OCI-LY7 (cell line): Measurements from ENCODE around the gene SPATA21. TPM values are rescaled to one million over a fixed set of nuclear protein-coding genes. Genes with fewer than 3 reads are reported as not detected.
"Not testable (repeated sequence)": the region's sequence is repeated elsewhere in the genome, so short reads cannot be mapped to it uniquely, and the experiment has no call there.

Source experiments
- BruUV-seq: library from RNA; stranded (reverse); fragments of 400-500 nt; replicated peaks from 2 replicates; lab custom pipeline; 2021; lab: Mats Ljungman, UMichigan
- CTCF ChIA-PET: fragments of 300-600 bp; sonication (Branson Sonifier 250); formaldehyde crosslinking; loops from one replicate; lab custom pipeline; 2022; ENCODE audit warnings: antibody characterized with exemption; ENCODE audit not compliant: unreplicated experiment; lab: Charles Lee
- POLR2A ChIA-PET: fragments of 300-600 bp; sonication (Branson Sonifier 250); formaldehyde crosslinking; loops from one replicate; lab custom pipeline; 2022; ENCODE audit warnings: antibody characterized with exemption; lab: Charles Lee
- DNase-seq: peaks from one replicate; pipeline ENCODE4 v3.0.0-alpha.2; 2015; ENCODE audit warnings: low spot score
- H2AFZ ChIP-seq: fragments of 200-600 bp; sonication (generic), shearing (Covaris generic); 2 replicates; pipeline ENCODE4 v1.6.1; 2014; ENCODE audit warnings: mild to moderate bottlenecking, antibody characterized with exemption, low read length, moderate library complexity
- H3K27ac ChIP-seq: fragments of 200-600 bp; sonication (generic); 2 replicates; pipeline ENCODE4 v1.5.1; 2014; ENCODE audit warnings: mixed run types, low read depth, mild to moderate bottlenecking, moderate library complexity, low read length, inconsistent platforms; ENCODE audit not compliant: poor library complexity, severe bottlenecking
- H3K36me3 ChIP-seq: fragments of 200-600 bp; sonication (generic); 2 replicates; pipeline ENCODE4 v1.6.1; 2014; ENCODE audit warnings: mild to moderate bottlenecking, antibody characterized with exemption, low read length, moderate library complexity, mixed read lengths; ENCODE audit not compliant: insufficient read depth
- H3K4me1 ChIP-seq: fragments of 200-600 bp; sonication (generic); 2 replicates; pipeline ENCODE4 v1.5.1; 2014; ENCODE audit warnings: mild to moderate bottlenecking, low read length; ENCODE audit not compliant: insufficient read depth, poor library complexity, severe bottlenecking
- H3K4me2 ChIP-seq: fragments of 200-600 bp; sonication (generic); 2 replicates; pipeline ENCODE4 v1.6.1; 2014; ENCODE audit warnings: mild to moderate bottlenecking, low read length
- H3K4me3 ChIP-seq: fragments of 200-600 bp; sonication (generic); 2 replicates; pipeline ENCODE4 v1.5.1; 2014; ENCODE audit warnings: mild to moderate bottlenecking, low read depth, low read length; ENCODE audit not compliant: poor library complexity, severe bottlenecking
- H3K79me2 ChIP-seq: fragments of 200-600 bp; sonication (generic); 2 replicates; pipeline ENCODE4 v1.6.1; 2016; ENCODE audit warnings: low read depth, mild to moderate bottlenecking, low read length, moderate library complexity, mixed read lengths; ENCODE audit not compliant: insufficient read depth
- H3K9me2 ChIP-seq: fragments of 200-600 bp; sonication (generic); 2 replicates; pipeline ENCODE4 v1.6.1; 2016; ENCODE audit warnings: mild to moderate bottlenecking, low read length, mixed read lengths; ENCODE audit not compliant: insufficient read depth
- H3K9me3 ChIP-seq: fragments of 200-600 bp; sonication (generic); 2 replicates; pipeline ENCODE4 v1.6.1; 2014; ENCODE audit warnings: mild to moderate bottlenecking, mixed run types, low read length, mixed read lengths
- H4K20me1 ChIP-seq: fragments of 200-600 bp; sonication (generic); 2 replicates; pipeline ENCODE4 v1.6.1; 2014; ENCODE audit warnings: mild to moderate bottlenecking, antibody characterized with exemption, low read length, moderate library complexity, mixed read lengths; ENCODE audit not compliant: insufficient read depth
- EZH2phosphoT487 ChIP-seq: fragments of 200-600 bp; sonication (generic); IDR thresholded peaks from 2 replicates; pipeline ENCODE4 v1.6.1; 2018; ENCODE audit warnings: low read depth, borderline replicate concordance, mild to moderate bottlenecking, mixed run types, antibody characterized with exemption, low read length, moderate library complexity, mixed read lengths
- intact Hi-C: fragments of 100-400 bp; cut with micrococcal nuclease; formaldehyde crosslinking; loops from one replicate; pipeline ENCODE4 v1.10.0; 2022; ENCODE audit not compliant: unreplicated experiment
- total RNA-seq, 2 experiments: library from RNA; depleted of rRNA in 1 of 2; stranded (reverse); fragments of >200 nt in 1 of 2; shearing (Covaris generic) in 1 of 2; gene quantifications; 2 replicates each; pipeline ENCODE4 v1.2.3, GENCODE V29; 2014 to 2022
- TF ChIP-seq, protein P1 (sequence below): fragments of 200-600 bp; sonication (generic); conservative IDR thresholded peaks from 2 replicates; pipeline ENCODE4 v1.5.1; 2014; ENCODE audit warnings: mild to moderate bottlenecking, antibody characterized with exemption, low read length, moderate library complexity, mixed read lengths

The SPATA21 gene
- total RNA-seq, 2 experiments from 2014 or later, result 0.40 TPM; not detected in 1

GRCh38 chr1:16484931-16485330 lies 47.7 kb upstream of the SPATA21 start:
- ChIA-PET CTCF (no interaction called here), POLR2A (no interaction called here)
- no peaks in the 10 kb centered on the region for H3K4me1 ChIP-seq
- no peak overlapping the region for H3K4me3 ChIP-seq
- no peak overlapping the region for H3K4me2 ChIP-seq
- TF ChIP-seq EZH2phosphoT487, result no peak
- TF ChIP-seq, protein P1, sequence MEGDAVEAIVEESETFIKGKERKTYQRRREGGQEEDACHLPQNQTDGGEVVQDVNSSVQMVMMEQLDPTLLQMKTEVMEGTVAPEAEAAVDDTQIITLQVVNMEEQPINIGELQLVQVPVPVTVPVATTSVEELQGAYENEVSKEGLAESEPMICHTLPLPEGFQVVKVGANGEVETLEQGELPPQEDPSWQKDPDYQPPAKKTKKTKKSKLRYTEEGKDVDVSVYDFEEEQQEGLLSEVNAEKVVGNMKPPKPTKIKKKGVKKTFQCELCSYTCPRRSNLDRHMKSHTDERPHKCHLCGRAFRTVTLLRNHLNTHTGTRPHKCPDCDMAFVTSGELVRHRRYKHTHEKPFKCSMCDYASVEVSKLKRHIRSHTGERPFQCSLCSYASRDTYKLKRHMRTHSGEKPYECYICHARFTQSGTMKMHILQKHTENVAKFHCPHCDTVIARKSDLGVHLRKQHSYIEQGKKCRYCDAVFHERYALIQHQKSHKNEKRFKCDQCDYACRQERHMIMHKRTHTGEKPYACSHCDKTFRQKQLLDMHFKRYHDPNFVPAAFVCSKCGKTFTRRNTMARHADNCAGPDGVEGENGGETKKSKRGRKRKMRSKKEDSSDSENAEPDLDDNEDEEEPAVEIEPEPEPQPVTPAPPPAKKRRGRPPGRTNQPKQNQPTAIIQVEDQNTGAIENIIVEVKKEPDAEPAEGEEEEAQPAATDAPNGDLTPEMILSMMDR, result no peak
- no peaks in the 10 kb centered on the region for H4K20me1 ChIP-seq
- no peaks in the 10 kb centered on the region for H3K9me2 ChIP-seq
- H3K79me2 ChIP-seq, result no peaks in the 10 kb centered on the region
- no TSS peak for BruUV-seq
- H3K9me3 ChIP-seq, result no peaks in the 10 kb centered on the region
- intact Hi-C loops, result no loop called here
- H3K36me3 ChIP-seq, result no peaks in the 10 kb centered on the region
- no peak for DNase-seq
- H3K27ac ChIP-seq, result no peak overlapping the region
- H2AFZ ChIP-seq, result no peak overlapping the region

GRCh38 chr1:16484501-16484835 lies 47.2 kb upstream of the SPATA21 start:
- no peak overlapping the region for H3K4me2 ChIP-seq
- no peak overlapping the region for H3K27ac ChIP-seq
- no peaks in the 10 kb centered on the region for H3K36me3 ChIP-seq
- intact Hi-C loops, result no loop called here
- H2AFZ ChIP-seq, result no peak overlapping the region
- no peaks in the 10 kb centered on the region for H3K9me3 ChIP-seq
- no TSS peak for BruUV-seq
- TF ChIP-seq EZH2phosphoT487, result no peak
- TF ChIP-seq, protein P1, result no peak
- no peaks in the 10 kb centered on the region for H3K9me2 ChIP-seq
- no peaks in the 10 kb centered on the region for H3K79me2 ChIP-seq
- H3K4me1 ChIP-seq, result no peaks in the 10 kb centered on the region
- POLR2A ChIA-PET, result no interaction called here
- no peaks in the 10 kb centered on the region for H4K20me1 ChIP-seq
- no peak overlapping the region for H3K4me3 ChIP-seq
- no peak for DNase-seq
- CTCF ChIA-PET, result no interaction called here

DNA sequence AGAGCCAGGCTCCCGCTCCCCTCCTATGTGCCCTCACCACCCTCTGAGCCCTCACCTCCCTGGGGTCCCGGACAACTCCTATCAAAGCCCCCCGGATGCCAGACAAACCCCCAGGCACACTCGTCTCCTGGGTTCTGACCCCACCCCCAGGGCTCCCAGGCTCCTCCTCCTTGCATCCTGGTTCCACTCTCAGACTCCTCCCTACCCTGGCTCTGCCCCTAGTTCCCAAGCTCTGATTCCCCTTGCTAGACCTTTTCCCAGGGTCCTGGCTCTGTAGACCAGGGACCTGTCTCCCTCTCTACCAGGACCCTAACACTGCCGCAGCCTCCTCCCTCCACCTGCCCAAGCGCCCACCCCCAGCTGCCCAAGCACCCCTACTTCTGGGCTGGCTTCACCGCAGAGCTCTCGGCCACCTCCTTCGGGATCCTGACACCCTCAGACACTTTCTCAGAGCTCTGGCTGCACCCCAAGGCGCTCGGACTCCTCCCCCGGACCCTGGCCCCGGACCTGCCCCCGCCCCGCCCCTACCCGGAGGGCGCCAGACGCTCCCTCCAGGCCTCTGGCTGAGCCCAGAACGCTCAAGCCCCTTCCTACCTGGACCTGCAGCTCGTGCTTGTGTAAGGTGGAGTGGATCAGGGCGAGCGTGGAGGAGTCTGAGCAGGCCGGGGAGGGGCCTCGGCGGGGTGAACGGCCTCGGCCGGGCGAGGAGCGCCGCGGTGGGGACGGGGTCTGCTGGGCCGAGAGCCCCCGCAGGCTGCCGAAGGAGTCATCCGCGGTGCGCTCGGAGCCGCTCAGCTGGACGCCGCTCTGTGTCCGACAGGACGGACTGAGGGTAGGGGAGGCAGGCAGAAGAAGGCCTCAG lies 46.6 kb upstream of the SPATA21 start:
- intact Hi-C loops, H3K9me2 ChIP-seq, H2AFZ ChIP-seq, H3K79me2 ChIP-seq, H3K36me3 ChIP-seq, H3K4me3 ChIP-seq, H3K4me2 ChIP-seq, DNase-seq, H4K20me1 ChIP-seq, H3K9me3 ChIP-seq, POLR2A ChIA-PET, H3K4me1 ChIP-seq, BruUV-seq, H3K27ac ChIP-seq, CTCF ChIA-PET: not testable (repeated sequence)

GRCh38 chr1:16483146-16483545 lies 45.9 kb upstream of the SPATA21 start:
- POLR2A ChIA-PET, CTCF ChIA-PET, H3K4me2 ChIP-seq, intact Hi-C loops, H3K4me3 ChIP-seq, BruUV-seq, H3K27ac ChIP-seq, H4K20me1 ChIP-seq, H3K9me3 ChIP-seq, H2AFZ ChIP-seq, H3K79me2 ChIP-seq, H3K36me3 ChIP-seq, DNase-seq, H3K4me1 ChIP-seq, H3K9me2 ChIP-seq: not testable (repeated sequence)
